Measurements from ENCODE around the gene ADGRD2. TPM values are rescaled to one million over a fixed set of nuclear protein-coding genes. Genes with fewer than 3 reads are reported as not detected.

Gene ADGRD2
- total RNA-seq, 1 donor from 2014 or later: not detected

DNA sequence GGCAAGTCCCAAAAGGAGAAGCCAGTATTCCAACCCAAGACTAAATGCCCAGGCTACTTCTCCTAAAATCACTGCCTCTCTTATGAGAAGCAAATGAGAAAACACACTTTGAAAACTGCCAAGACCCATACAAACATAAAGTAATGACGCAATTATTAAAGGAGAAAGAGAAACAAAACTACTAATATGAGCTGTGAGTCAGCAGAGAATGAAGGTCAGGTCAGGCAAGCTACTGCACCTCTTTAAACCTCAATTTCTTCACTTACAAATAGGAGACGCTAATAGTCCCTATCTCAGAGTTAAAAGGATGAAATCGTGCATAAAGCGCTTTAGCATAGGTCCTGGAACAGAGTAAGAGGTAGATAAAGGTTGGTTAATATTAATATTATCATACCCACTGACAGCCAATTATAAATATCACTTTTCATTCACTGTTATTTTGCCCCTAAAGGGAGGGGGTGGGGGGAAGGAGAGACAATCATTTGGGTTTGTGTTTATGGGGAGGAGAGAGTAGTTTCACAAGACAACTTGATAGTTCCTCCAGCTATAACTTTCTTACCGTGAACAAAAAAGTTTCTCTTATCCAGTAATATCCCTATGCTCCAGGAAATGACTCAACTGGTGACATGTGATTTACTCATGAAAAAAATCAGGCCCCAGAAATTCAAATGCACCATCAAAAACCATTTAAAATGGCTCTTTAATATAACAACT is 38.6 kb upstream of the ADGRD2 start:
- intact Hi-C loops (cut with micrococcal nuclease): no loop called here
- TF ChIP-seq, protein P1, sequence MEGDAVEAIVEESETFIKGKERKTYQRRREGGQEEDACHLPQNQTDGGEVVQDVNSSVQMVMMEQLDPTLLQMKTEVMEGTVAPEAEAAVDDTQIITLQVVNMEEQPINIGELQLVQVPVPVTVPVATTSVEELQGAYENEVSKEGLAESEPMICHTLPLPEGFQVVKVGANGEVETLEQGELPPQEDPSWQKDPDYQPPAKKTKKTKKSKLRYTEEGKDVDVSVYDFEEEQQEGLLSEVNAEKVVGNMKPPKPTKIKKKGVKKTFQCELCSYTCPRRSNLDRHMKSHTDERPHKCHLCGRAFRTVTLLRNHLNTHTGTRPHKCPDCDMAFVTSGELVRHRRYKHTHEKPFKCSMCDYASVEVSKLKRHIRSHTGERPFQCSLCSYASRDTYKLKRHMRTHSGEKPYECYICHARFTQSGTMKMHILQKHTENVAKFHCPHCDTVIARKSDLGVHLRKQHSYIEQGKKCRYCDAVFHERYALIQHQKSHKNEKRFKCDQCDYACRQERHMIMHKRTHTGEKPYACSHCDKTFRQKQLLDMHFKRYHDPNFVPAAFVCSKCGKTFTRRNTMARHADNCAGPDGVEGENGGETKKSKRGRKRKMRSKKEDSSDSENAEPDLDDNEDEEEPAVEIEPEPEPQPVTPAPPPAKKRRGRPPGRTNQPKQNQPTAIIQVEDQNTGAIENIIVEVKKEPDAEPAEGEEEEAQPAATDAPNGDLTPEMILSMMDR (IDR thresholded peaks at IDR 0.05; ENCODE audit: borderline replicate concordance): no peak

DNA sequence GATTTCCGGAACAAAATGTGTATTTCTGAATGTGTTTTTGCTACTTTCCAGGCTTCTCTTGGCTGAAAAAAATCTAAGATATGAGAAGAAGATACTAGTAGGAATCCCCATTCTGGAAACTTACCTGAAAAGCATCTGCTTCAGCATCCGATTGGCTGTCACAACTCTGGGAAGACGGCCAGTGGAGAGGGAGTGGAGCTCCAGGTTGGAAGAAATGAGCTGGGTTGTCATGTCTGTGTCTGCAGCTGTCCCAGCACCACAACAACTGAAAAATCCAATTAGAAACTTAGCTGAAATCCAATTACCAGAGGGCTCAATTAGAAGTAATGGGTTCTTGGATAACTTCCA is 38.0 kb upstream of the ADGRD2 start:
- no peak for DNase-seq
- TF ChIP-seq, protein P1 (IDR thresholded peaks at IDR 0.05; ENCODE audit: borderline replicate concordance): no peak
- Histone ChIP-seq H3K27me3 (ENCODE audit: low read depth) (no peaks in the 10 kb centered on the region), H3K4me3 (no peak overlapping the region), H3K4me1 (peaks cover 18% of the 10 kb centered on the region), H3K27ac (replicated peaks) (no peak overlapping the region), H3K9me3 (replicated peaks) (peaks cover 4% of the 10 kb centered on the region), H3K36me3 (peaks cover 68% of the 10 kb centered on the region)
- intact Hi-C loops (cut with micrococcal nuclease): no loop called here

More for the DNA sequence above, 38.6 kb upstream of the ADGRD2 start:
- H3K4me3 ChIP-seq: no peak overlapping the region
- H3K4me1 ChIP-seq: peaks cover 18% of the 10 kb centered on the region
- H3K9me3 ChIP-seq (replicated peaks): peaks cover 4% of the 10 kb centered on the region
- no peaks in the 10 kb centered on the region for H3K27me3 ChIP-seq (ENCODE audit: low read depth)
- H3K27ac ChIP-seq (replicated peaks): no peak overlapping the region
- H3K36me3 ChIP-seq: peaks cover 73% of the 10 kb centered on the region
- DNase-seq: no peak

DNA sequence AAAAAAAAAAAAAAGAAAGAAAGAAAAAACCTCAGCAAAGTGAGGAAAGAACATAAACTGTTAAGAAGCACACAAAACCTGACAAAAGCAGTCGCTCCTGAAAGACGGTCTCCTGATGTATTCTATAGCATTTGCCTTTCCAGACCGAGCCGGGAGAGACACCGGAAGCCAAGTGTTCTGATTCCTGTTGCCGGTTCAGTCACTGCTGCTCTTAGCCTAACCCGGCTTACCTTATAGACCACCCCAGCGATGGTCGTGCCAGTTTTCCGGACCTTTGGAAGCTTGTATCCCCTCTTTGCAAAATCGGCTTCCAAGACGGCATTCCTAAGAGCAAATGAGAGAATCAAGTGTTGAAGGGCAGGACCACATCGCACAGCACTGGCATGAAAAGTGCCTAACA is 35.6 kb upstream of the ADGRD2 start:
- peaks cover 18% of the 10 kb centered on the region for H3K4me1 ChIP-seq
- H3K9me3 ChIP-seq (replicated peaks): peaks cover 4% of the 10 kb centered on the region
- TF ChIP-seq, protein P1 (IDR thresholded peaks at IDR 0.05; ENCODE audit: borderline replicate concordance): no peak
- intact Hi-C loops (cut with micrococcal nuclease): no loop called here
- peak overlapping the region; percentile 82 for H3K4me3 ChIP-seq
- no peaks in the 10 kb centered on the region for H3K27me3 ChIP-seq (ENCODE audit: low read depth)
- DNase-seq: no peak
- H3K36me3 ChIP-seq: peaks cover 46% of the 10 kb centered on the region
- peak overlapping the region; percentile 47 for H3K27ac ChIP-seq (replicated peaks)

DNA sequence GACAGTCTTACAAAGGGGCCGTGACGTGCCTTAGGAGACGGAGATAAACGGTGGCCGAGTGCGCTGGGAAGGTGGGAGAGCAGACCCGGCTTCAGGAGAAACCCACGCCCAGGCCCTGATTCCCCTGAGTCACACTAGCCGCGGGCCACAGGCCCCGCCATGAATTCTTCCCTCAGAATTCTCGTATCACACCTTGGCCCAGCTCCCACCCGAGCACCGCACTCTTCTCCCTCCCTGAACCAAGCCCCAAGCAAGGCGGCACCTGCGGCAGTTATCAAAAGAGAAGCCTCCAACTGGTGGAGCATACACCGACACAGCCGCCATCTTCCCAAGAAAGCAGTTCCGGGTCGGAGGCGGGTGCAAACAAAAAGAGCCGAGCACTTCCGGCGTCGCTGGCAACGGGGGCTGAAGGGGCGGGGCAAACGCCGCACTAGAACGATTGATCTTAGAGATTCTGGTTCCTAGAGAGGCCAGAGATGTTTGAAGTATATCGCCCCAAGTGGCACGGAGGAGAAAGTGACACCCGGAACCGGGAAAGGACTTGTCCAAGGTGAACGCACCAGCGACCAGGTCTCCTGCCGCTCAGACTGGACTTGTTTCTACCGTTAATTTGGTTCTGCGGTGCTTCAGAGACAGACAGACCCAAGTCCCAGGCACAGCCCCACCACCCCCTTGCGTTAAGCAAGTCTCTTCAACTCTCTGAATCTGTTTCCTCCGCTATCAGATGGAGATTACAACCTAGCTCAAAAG is 35.0 kb upstream of the ADGRD2 start, which contains the start of gene PSMB7:
Gene PSMB7 (minus strand): TSS at position 341 of the 750 bp plus-strand sequence. CDS start 17 bp downstream, at position 324.
- DNase-seq: peak; percentile 96
- Histone ChIP-seq H3K9me3 (replicated peaks) (peaks cover 4% of the 10 kb centered on the region), H3K27me3 (ENCODE audit: low read depth) (no peaks in the 10 kb centered on the region), H3K4me3 (peak within 1 kb of the TSS; percentile 82), H3K36me3 (peaks cover 39% of the 10 kb centered on the region), H3K27ac (replicated peaks) (peak within 1 kb of the TSS; percentile 47), H3K4me1 (peaks cover 18% of the 10 kb centered on the region)
- TF ChIP-seq, protein P1 (IDR thresholded peaks at IDR 0.05; ENCODE audit: borderline replicate concordance): peak; percentile 88
- intact Hi-C loops (cut with micrococcal nuclease): no loop called here

DNA sequence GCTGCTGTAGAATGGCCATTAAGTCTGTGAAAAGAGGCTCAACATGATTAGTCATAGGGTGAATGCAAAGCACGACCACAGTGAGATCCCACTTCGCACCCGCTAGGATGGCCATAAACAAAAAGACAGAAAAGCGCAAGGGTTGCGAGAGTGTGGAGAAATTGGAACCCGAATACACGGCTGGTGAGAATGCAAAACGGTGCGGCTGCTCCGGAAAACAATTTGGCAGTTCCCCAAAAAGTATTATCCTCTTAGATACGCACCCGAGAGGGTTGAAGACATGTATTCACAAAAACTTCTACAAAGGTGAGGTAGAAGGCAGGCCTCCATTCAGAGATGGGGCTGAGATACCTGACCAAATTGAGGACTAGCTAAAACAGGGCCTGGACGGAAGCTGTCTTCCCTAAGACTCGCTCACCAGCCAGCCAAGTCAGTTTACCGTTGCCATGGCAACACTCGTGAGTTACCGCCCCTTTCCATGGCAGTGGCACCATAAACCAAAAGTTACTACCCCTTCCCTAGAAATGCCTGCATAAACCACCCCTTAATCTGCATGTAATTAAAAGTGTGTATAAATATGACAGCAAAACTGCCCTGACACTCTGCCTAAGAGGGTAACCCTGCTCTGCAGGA is 34.3 kb upstream of the ADGRD2 start:
- H3K9me3 ChIP-seq (replicated peaks): peaks cover 4% of the 10 kb centered on the region
- peaks cover 18% of the 10 kb centered on the region for H3K4me1 ChIP-seq
- peak overlapping the region; percentile 82 for H3K4me3 ChIP-seq
- H3K27ac ChIP-seq (replicated peaks): no peak overlapping the region
- intact Hi-C loops (cut with micrococcal nuclease): no loop called here
- TF ChIP-seq, protein P1 (IDR thresholded peaks at IDR 0.05; ENCODE audit: borderline replicate concordance): no peak
- DNase-seq: no peak
- peaks cover 33% of the 10 kb centered on the region for H3K36me3 ChIP-seq
- H3K27me3 ChIP-seq (ENCODE audit: low read depth): no peaks in the 10 kb centered on the region
